ENCODE data around the gene USP22. TPM values are rescaled to one million over a fixed set of nuclear protein-coding genes. Genes with fewer than 3 reads are reported as not detected.
"Not testable (repeated sequence)": the region's sequence is repeated elsewhere in the genome, so short reads cannot be mapped to it uniquely, and the experiment has no call there.

The USP22 gene
- total RNA-seq, 1 donor from 2014 or later, result 420 TPM

GRCh38 chr17:20982589-20983358 lies 60.0 kb downstream of the USP22 start:
- Mint-ChIP-seq H3K27ac (ENCODE audit: unreplicated experiment) (no peak overlapping the region), H3K4me3 (ENCODE audit: unreplicated experiment) (no peak overlapping the region), H3K36me3 (ENCODE audit: unreplicated experiment) (peaks cover 11% of the 10 kb centered on the region), H3K9me3 (ENCODE audit: unreplicated experiment) (peaks cover 14% of the 10 kb centered on the region), H3K27me3 (ENCODE audit: unreplicated experiment) (no peaks in the 10 kb centered on the region), H3K4me1 (ENCODE audit: low read depth, unreplicated experiment) (peaks cover 9% of the 10 kb centered on the region)
- DNase-seq, result no peak
- TF ChIP-seq CTCF (IDR thresholded peaks at IDR 0.05; ENCODE audit: partially characterized antibody, unreplicated experiment), result no peak

GRCh38 chr17:20981046-20981920 lies 61.5 kb downstream of the USP22 start:
- peaks cover 10% of the 10 kb centered on the region for H3K9me3 Mint-ChIP-seq (ENCODE audit: unreplicated experiment)
- no peak for DNase-seq
- H3K4me3 Mint-ChIP-seq (ENCODE audit: unreplicated experiment), result no peak overlapping the region
- H3K27me3 Mint-ChIP-seq (ENCODE audit: unreplicated experiment), result no peaks in the 10 kb centered on the region
- H3K4me1 Mint-ChIP-seq (ENCODE audit: low read depth, unreplicated experiment), result peaks cover 9% of the 10 kb centered on the region
- peaks cover 17% of the 10 kb centered on the region for H3K36me3 Mint-ChIP-seq (ENCODE audit: unreplicated experiment)
- H3K27ac Mint-ChIP-seq (ENCODE audit: unreplicated experiment), result no peak overlapping the region
- no peak for TF ChIP-seq CTCF (IDR thresholded peaks at IDR 0.05; ENCODE audit: partially characterized antibody, unreplicated experiment)

GRCh38 chr17:20979792-20980083 lies 63.1 kb downstream of the USP22 start:
- peak overlapping the region; percentile 62 for H3K27ac Mint-ChIP-seq (ENCODE audit: unreplicated experiment)
- peak overlapping the region; percentile 22 for H3K4me3 Mint-ChIP-seq (ENCODE audit: unreplicated experiment)
- peaks cover 9% of the 10 kb centered on the region for H3K4me1 Mint-ChIP-seq (ENCODE audit: low read depth, unreplicated experiment)
- H3K9me3 Mint-ChIP-seq (ENCODE audit: unreplicated experiment), result peaks cover 10% of the 10 kb centered on the region
- H3K27me3 Mint-ChIP-seq (ENCODE audit: unreplicated experiment), result peaks cover 2% of the 10 kb centered on the region
- DNase-seq, result no peak
- H3K36me3 Mint-ChIP-seq (ENCODE audit: unreplicated experiment), result peaks cover 17% of the 10 kb centered on the region
- no peak for TF ChIP-seq CTCF (IDR thresholded peaks at IDR 0.05; ENCODE audit: partially characterized antibody, unreplicated experiment)

- H3K4me1 Mint-ChIP-seq (ENCODE audit: low read depth, unreplicated experiment), result peaks cover 11% of the 10 kb centered on the region
- H3K4me3 Mint-ChIP-seq (ENCODE audit: unreplicated experiment), result peak overlapping the region; percentile 22
- H3K9me3 Mint-ChIP-seq (ENCODE audit: unreplicated experiment); H3K27me3 Mint-ChIP-seq (ENCODE audit: unreplicated experiment); DNase-seq: not testable (repeated sequence)
- peaks cover 17% of the 10 kb centered on the region for H3K36me3 Mint-ChIP-seq (ENCODE audit: unreplicated experiment)
- H3K27ac Mint-ChIP-seq (ENCODE audit: unreplicated experiment), result peak overlapping the region; percentile 62
Measured at GRCh38 chr17:20979007-20979791, 63.6 kb downstream of the USP22 start.

- H3K27me3 Mint-ChIP-seq (ENCODE audit: unreplicated experiment); H3K27ac Mint-ChIP-seq (ENCODE audit: unreplicated experiment); DNase-seq; H3K4me3 Mint-ChIP-seq (ENCODE audit: unreplicated experiment); H3K9me3 Mint-ChIP-seq (ENCODE audit: unreplicated experiment): not testable (repeated sequence)
- Mint-ChIP-seq H3K4me1 (ENCODE audit: low read depth, unreplicated experiment) (peaks cover 11% of the 10 kb centered on the region), H3K36me3 (ENCODE audit: unreplicated experiment) (peaks cover 22% of the 10 kb centered on the region)
Measured at GRCh38 chr17:20977609-20978253, 65.1 kb downstream of the USP22 start.
